Lower leg skin (tissue), 3 donors: Measurements from ENCODE around the gene NR1H4.

Experiments
- CTCF ChIP-seq, 3 donors: fragments of 450-650 bp; IDR thresholded peaks; one replicate each; pipeline ENCODE4 v1.5.1; 2016; ENCODE audit warnings: antibody characterized with exemption in 3 of 3, mild to moderate bottlenecking in 3 of 3, moderate library complexity in 2 of 3
- POLR2A ChIP-seq, 2 donors: fragments of 450-650 bp; IDR thresholded peaks; one replicate each; pipeline ENCODE4 v1.6.1; 2016 to 2017; ENCODE audit warnings: antibody characterized with exemption in 2 of 2, mild to moderate bottlenecking in 1 of 2, moderate library complexity in 1 of 2

GRCh38 chr12:100529756-100530350 is 56.2 kb downstream of the NR1H4 start:
- no peak for TF ChIP-seq CTCF (IDR thresholded peaks at IDR 0.05)
- TF ChIP-seq POLR2A (IDR thresholded peaks at IDR 0.05), result no peak
